OCI-LY3 (cell line): ENCODE measurements around the gene CIITA.
"Not testable (repeated sequence)": the region's sequence is repeated elsewhere in the genome, so short reads cannot be mapped to it uniquely, and the experiment has no call there.

Source experiments
- H2AFZ ChIP-seq: fragments of 200-600, 300-600 bp; shearing (Covaris generic); 2 replicates; pipeline ENCODE4 v1.6.0; 2014; ENCODE audit warnings: antibody characterized with exemption, low read depth, low read length
- H3K27ac ChIP-seq: fragments of 200-600, 300-600 bp; sonication (generic); 2 replicates; pipeline ENCODE4 v1.5.1; 2014; ENCODE audit warnings: mild to moderate bottlenecking, low read length, moderate library complexity, mixed read lengths
- H3K27me3 ChIP-seq: fragments of 200-600, 300-600 bp; sonication (generic); 2 replicates; pipeline ENCODE4 v1.6.1; 2014; ENCODE audit warnings: low read depth, low read length, mixed read lengths
- H3K36me3 ChIP-seq: fragments of 200-600, 300-600 bp; sonication (generic); replicated peaks from 2 replicates; pipeline ENCODE3; 2014; ENCODE audit warnings: low read depth, low read length, mixed read lengths
- H3K4me1 ChIP-seq: fragments of 300-600, 200-600 bp; sonication (generic); 2 replicates; pipeline ENCODE4 v1.6.1; 2014; ENCODE audit warnings: low read length, mixed read lengths
- H3K4me2 ChIP-seq: fragments of 200-600, 300-600 bp; sonication (generic); 2 replicates; pipeline ENCODE4 v1.6.1; 2014; ENCODE audit warnings: low read length, mixed read lengths
- H3K4me3 ChIP-seq: fragments of 300-600, 200-600 bp; sonication (generic); 2 replicates; pipeline ENCODE4 v1.5.1; 2014; ENCODE audit warnings: antibody characterized with exemption, mild to moderate bottlenecking, low read length, moderate library complexity
- H3K79me2 ChIP-seq: fragments of 300-600, 200-600 bp; shearing (Covaris generic); 2 replicates; pipeline ENCODE4 v1.6.1; 2014; ENCODE audit warnings: mild to moderate bottlenecking, low read length, mixed read lengths
- H3K9ac ChIP-seq: fragments of 300-600, 200-600 bp; shearing (Covaris generic); 2 replicates; pipeline ENCODE4 v1.6.0; 2014; ENCODE audit warnings: mild to moderate bottlenecking, low read length, moderate library complexity
- H3K9me3 ChIP-seq: fragments of 200-600, 300-600 bp; shearing (Covaris generic); 2 replicates; pipeline ENCODE4 v1.6.1; 2014; ENCODE audit warnings: low read length, mixed read lengths; ENCODE audit not compliant: insufficient read depth
- H4K20me1 ChIP-seq: fragments of 200-600, 300-600 bp; sonication (generic); 2 replicates; pipeline ENCODE4 v1.6.1; 2016; ENCODE audit warnings: low read length, mixed read lengths; ENCODE audit not compliant: insufficient read depth
- CTCF ChIP-seq: fragments of 200-600, 300-600 bp; sonication (generic); IDR thresholded peaks from 2 replicates; pipeline ENCODE4 v1.5.1; 2014; ENCODE audit warnings: antibody characterized with exemption, low read length, low read depth
- EZH2phosphoT487 ChIP-seq: fragments of 200-600 bp; shearing (Covaris generic); IDR thresholded peaks from 2 replicates; pipeline ENCODE4 v1.6.1; 2018; ENCODE audit warnings: antibody characterized with exemption, mixed run types, low read depth

Gene CIITA

GRCh38 chr16:10922328-10923145, 45.5 kb downstream of the CIITA start:
- peaks cover 63% of the 10 kb centered on the region for H4K20me1 ChIP-seq
- no peak overlapping the region for H3K4me3 ChIP-seq
- 0 out of 2 replicates have a peak, but pooled peaks cover 5% of the 10 kb centered on the region for H3K79me2 ChIP-seq
- no peak overlapping the region for H3K9ac ChIP-seq
- H3K4me1 ChIP-seq, result peaks cover 11% of the 10 kb centered on the region
- H3K4me2 ChIP-seq, result no peak overlapping the region
- H3K27ac ChIP-seq, result no peak overlapping the region
- no peak overlapping the region for H2AFZ ChIP-seq
- peaks cover 73% of the 10 kb centered on the region for H3K36me3 ChIP-seq
- H3K9me3 ChIP-seq, result no peaks in the 10 kb centered on the region
- TF ChIP-seq EZH2phosphoT487, result no peak
- TF ChIP-seq CTCF, result no peak
- no peaks in the 10 kb centered on the region for H3K27me3 ChIP-seq

GRCh38 chr16:10923146-10923649, 46.2 kb downstream of the CIITA start:
- TF ChIP-seq EZH2phosphoT487, result no peak
- TF ChIP-seq CTCF, result no peak
- no peaks in the 10 kb centered on the region for H3K9me3 ChIP-seq
- peaks cover 64% of the 10 kb centered on the region for H4K20me1 ChIP-seq
- no peak overlapping the region for H3K27ac ChIP-seq
- peaks cover 5% of the 10 kb centered on the region for H3K4me1 ChIP-seq
- H3K9ac ChIP-seq, result no peak overlapping the region
- no peak overlapping the region for H3K4me3 ChIP-seq
- no peak overlapping the region for H2AFZ ChIP-seq
- no peak overlapping the region for H3K4me2 ChIP-seq
- H3K79me2 ChIP-seq, result no peaks in the 10 kb centered on the region
- H3K27me3 ChIP-seq, result no peaks in the 10 kb centered on the region
- peaks cover 67% of the 10 kb centered on the region for H3K36me3 ChIP-seq

GRCh38 chr16:10923650-10924214, 46.7 kb downstream of the CIITA start:
- no peaks in the 10 kb centered on the region for H3K27me3 ChIP-seq
- no peak overlapping the region for H3K4me3 ChIP-seq
- no peak overlapping the region for H2AFZ ChIP-seq
- no peak overlapping the region for H3K27ac ChIP-seq
- H4K20me1 ChIP-seq, result peaks cover 62% of the 10 kb centered on the region
- no peaks in the 10 kb centered on the region for H3K79me2 ChIP-seq
- H3K4me2 ChIP-seq, result no peak overlapping the region
- no peaks in the 10 kb centered on the region for H3K9me3 ChIP-seq
- H3K36me3 ChIP-seq, result peaks cover 62% of the 10 kb centered on the region
- TF ChIP-seq CTCF (no peak), EZH2phosphoT487 (no peak)
- H3K4me1 ChIP-seq, result no peaks in the 10 kb centered on the region
- no peak overlapping the region for H3K9ac ChIP-seq

GRCh38 chr16:10925285-10925684, 48.3 kb downstream of the CIITA start:
- H3K27ac ChIP-seq, H3K9me3 ChIP-seq, H3K4me1 ChIP-seq, H2AFZ ChIP-seq, H3K27me3 ChIP-seq, H3K79me2 ChIP-seq, H3K9ac ChIP-seq, H3K4me2 ChIP-seq, H3K4me3 ChIP-seq: not testable (repeated sequence)
- peaks cover 59% of the 10 kb centered on the region for H4K20me1 ChIP-seq
- peaks cover 53% of the 10 kb centered on the region for H3K36me3 ChIP-seq
